PC-9 (cell line): ENCODE measurements around the gene ARL10. TPM values are rescaled to one million over a fixed set of nuclear protein-coding genes. Genes with fewer than 3 reads are reported as not detected.
A peak's percentile ranks its signal among the peaks of the same experiment; 100 is the strongest.

Source experiments
- BruUV-seq: library from RNA; stranded (reverse); fragments of 400-500 nt; replicated peaks from 2 replicates; lab custom pipeline; 2021; lab: Mats Ljungman, UMichigan
- CTCF ChIA-PET: fragments of 300-600 bp; sonication (Branson Sonifier 250); formaldehyde crosslinking; loops from one replicate; lab custom pipeline; 2022; ENCODE audit warnings: antibody characterized with exemption; lab: Charles Lee
- POLR2A ChIA-PET: fragments of 300-600 bp; sonication (Branson Sonifier 250); formaldehyde crosslinking; loops from one replicate; lab custom pipeline; 2022; ENCODE audit warnings: antibody characterized with exemption; ENCODE audit not compliant: unreplicated experiment; lab: Charles Lee
- DNase-seq, 2 experiments: peaks; one replicate each; pipeline versions ENCODE4 v3.0.0 to v3.0.0-alpha.2; 2015 to 2022; ENCODE audit warnings: mixed read lengths in 1 of 2
- H2AFZ ChIP-seq: fragments of 200-600 bp; sonication (generic); 2 replicates; pipeline ENCODE4 v1.8.1; 2017; ENCODE audit warnings: antibody characterized with exemption
- H3F3A ChIP-seq: fragments of 200-600 bp; sonication (generic); 2 replicates; pipeline ENCODE4 v1.8.1; 2017; ENCODE audit warnings: antibody characterized with exemption, mild to moderate bottlenecking, low read depth; ENCODE audit not compliant: insufficient read depth
- H3K27ac ChIP-seq: fragments of 200-600 bp; sonication (generic); 2 replicates; pipeline ENCODE4 v1.6.1; 2016; ENCODE audit warnings: mixed run types
- H3K27me3 ChIP-seq: fragments of 200-600 bp; sonication (generic); 2 replicates; pipeline ENCODE4 v1.6.1; 2016; ENCODE audit warnings: low read depth, mixed run types; ENCODE audit not compliant: insufficient read depth
- H3K36me3 ChIP-seq: fragments of 200-600 bp; sonication (generic); 2 replicates; pipeline ENCODE4 v1.6.1; 2016; ENCODE audit warnings: low read depth, mixed run types
- H3K4me1 ChIP-seq: fragments of 200-600 bp; sonication (generic); replicated peaks from 2 replicates; pipeline ENCODE4 v1.6.1; 2016; ENCODE audit warnings: mixed run types; ENCODE audit not compliant: insufficient read depth
- H3K4me2 ChIP-seq: fragments of 200-600 bp; sonication (generic); 2 replicates; pipeline ENCODE4 v1.6.1; 2017; ENCODE audit warnings: mixed run types
- H3K4me3 ChIP-seq: fragments of 200-600 bp; sonication (generic); 2 replicates; pipeline ENCODE4 v1.6.1; 2016; ENCODE audit warnings: mixed run types
- H3K79me2 ChIP-seq: fragments of 200-600 bp; sonication (generic); 2 replicates; pipeline ENCODE4 v1.6.1; 2017; ENCODE audit warnings: low read depth, mixed run types
- H3K9me2 ChIP-seq: fragments of 200-600 bp; sonication (generic); 2 replicates; pipeline ENCODE4 v1.8.1; 2017; ENCODE audit warnings: mild to moderate bottlenecking; ENCODE audit not compliant: insufficient read depth
- H3K9me3 ChIP-seq: fragments of 200-600 bp; sonication (generic); 2 replicates; pipeline ENCODE4 v1.8.1; 2016; ENCODE audit warnings: low read depth; ENCODE audit not compliant: insufficient read depth
- H4K20me1 ChIP-seq: fragments of 200-600 bp; sonication (generic); 2 replicates; pipeline ENCODE4 v1.8.1; 2017; ENCODE audit not compliant: insufficient read depth
- EZH2 ChIP-seq: fragments of 200-600 bp; sonication (generic); IDR thresholded peaks from 2 replicates; pipeline ENCODE4 v1.8.0; 2017; ENCODE audit warnings: antibody characterized with exemption, low read depth
- intact Hi-C: fragments of 100-400 bp; cut with micrococcal nuclease; formaldehyde crosslinking; loops from one replicate; pipeline ENCODE4 v1.10.0; 2022; ENCODE audit not compliant: unreplicated experiment
- total RNA-seq: library from RNA; stranded (reverse); gene quantifications from 2 replicates; pipeline ENCODE4 v1.2.3, GENCODE V29; 2021
- TF ChIP-seq, protein P1 (sequence below): fragments of 200-600 bp; sonication (generic); conservative IDR thresholded peaks from 2 replicates; pipeline ENCODE4 v1.6.1; 2017; ENCODE audit warnings: mixed run types, antibody characterized with exemption, mild to moderate bottlenecking, moderate library complexity

The ARL10 gene
- total RNA-seq, 1 experiment from 2014 or later, result 0.85 TPM

DNA sequence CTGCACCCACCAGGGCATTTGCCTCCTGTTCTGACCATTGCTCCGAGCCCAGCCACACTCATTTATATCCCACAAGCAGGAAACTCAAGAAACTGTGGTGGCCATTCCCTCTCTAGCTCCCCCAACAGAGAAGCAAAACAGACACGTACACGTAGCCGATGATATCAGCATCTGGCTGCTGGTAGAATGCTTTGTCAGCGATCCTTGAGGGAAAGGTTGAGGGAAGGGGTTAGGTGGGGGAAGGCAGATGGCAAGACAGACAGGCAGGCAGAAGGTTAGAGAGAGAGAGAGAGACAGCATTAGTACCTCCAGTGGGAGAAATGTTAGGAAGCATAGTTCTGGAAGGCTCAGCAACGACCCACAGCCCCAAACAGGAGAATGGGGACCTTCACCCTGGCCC, 31.0 kb downstream of the ARL10 start:
- POLR2A ChIA-PET, result no interaction called here
- CTCF ChIA-PET, result interaction anchor here (0.5 kb wide), 1 partner anchor 10 kb away, joined by 4 read pairs; no protein-coding TSS in a partner anchor
- no peaks in the 10 kb centered on the region for H3K36me3 ChIP-seq
- TF ChIP-seq EZH2, result no peak
- TF ChIP-seq, protein P1, sequence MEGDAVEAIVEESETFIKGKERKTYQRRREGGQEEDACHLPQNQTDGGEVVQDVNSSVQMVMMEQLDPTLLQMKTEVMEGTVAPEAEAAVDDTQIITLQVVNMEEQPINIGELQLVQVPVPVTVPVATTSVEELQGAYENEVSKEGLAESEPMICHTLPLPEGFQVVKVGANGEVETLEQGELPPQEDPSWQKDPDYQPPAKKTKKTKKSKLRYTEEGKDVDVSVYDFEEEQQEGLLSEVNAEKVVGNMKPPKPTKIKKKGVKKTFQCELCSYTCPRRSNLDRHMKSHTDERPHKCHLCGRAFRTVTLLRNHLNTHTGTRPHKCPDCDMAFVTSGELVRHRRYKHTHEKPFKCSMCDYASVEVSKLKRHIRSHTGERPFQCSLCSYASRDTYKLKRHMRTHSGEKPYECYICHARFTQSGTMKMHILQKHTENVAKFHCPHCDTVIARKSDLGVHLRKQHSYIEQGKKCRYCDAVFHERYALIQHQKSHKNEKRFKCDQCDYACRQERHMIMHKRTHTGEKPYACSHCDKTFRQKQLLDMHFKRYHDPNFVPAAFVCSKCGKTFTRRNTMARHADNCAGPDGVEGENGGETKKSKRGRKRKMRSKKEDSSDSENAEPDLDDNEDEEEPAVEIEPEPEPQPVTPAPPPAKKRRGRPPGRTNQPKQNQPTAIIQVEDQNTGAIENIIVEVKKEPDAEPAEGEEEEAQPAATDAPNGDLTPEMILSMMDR, result no peak
- H3K27me3 ChIP-seq, result no peaks in the 10 kb centered on the region
- H3K27ac ChIP-seq, result no peak overlapping the region
- DNase-seq, result peak in 1 of 2 experiments; percentile 22
- H3K9me2 ChIP-seq, result no peaks in the 10 kb centered on the region
- no peak overlapping the region for H2AFZ ChIP-seq
- no TSS peak for BruUV-seq
- 0 out of 2 replicates have a peak, but pooled peaks cover 3% of the 10 kb centered on the region for H4K20me1 ChIP-seq
- H3K9me3 ChIP-seq, result no peaks in the 10 kb centered on the region
- intact Hi-C loops, result no loop called here
- H3K4me3 ChIP-seq, result no peak overlapping the region
- H3F3A ChIP-seq, result peaks cover 16% of the 10 kb centered on the region; the same call in 1 of the 2 replicates
- no peaks in the 10 kb centered on the region for H3K79me2 ChIP-seq
- H3K4me1 ChIP-seq, result no peaks in the 10 kb centered on the region
- H3K4me2 ChIP-seq, result no peak overlapping the region

DNA sequence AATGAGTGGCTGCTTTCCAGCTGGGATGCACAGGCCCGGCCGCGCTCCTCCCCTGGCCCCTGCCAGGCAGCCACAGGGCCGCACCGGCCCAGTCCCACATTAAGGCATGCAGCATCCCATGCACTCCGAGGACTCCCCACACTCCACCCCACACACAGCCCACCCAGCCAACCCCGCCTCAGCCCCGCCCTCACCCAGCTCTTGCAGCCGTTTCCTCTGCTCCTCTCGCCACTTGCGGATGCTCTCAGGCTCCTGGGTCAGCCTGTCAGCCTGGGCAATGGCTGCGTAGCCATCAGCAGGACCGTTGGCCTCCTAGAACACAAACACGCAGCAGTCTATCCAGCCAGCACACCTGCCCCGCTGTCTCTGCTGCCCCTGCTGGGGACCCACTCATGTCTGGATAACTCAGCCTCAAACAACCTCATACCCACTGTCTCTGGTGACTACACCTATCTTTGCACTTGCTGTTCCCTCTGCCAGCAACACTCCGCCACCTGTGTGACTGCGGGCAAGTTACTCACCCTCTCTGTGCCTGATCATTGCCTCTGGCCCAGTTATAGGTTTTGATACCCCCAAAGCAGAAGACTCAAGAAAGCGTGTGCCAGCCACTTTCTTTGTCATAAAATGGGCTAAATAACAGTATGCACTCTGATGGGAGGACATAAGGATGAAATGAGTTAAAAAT, 32.6 kb downstream of the ARL10 start:
- no peaks in the 10 kb centered on the region for H3K79me2 ChIP-seq
- no TSS peak for BruUV-seq
- H3K9me2 ChIP-seq, result no peaks in the 10 kb centered on the region
- ChIA-PET CTCF (no interaction called here), POLR2A (no interaction called here)
- no peak overlapping the region for H3K4me2 ChIP-seq
- H3K27ac ChIP-seq, result no peak overlapping the region
- H4K20me1 ChIP-seq, result peaks cover 3% of the 10 kb centered on the region; the same call in 1 of the 2 replicates
- H3K27me3 ChIP-seq, result no peaks in the 10 kb centered on the region
- H3F3A ChIP-seq, result peaks cover 5% of the 10 kb centered on the region; the same call in 1 of the 2 replicates
- no peaks in the 10 kb centered on the region for H3K9me3 ChIP-seq
- H3K36me3 ChIP-seq, result no peaks in the 10 kb centered on the region
- intact Hi-C loops, result no loop called here
- no peak overlapping the region for H3K4me3 ChIP-seq
- H2AFZ ChIP-seq, result no peak overlapping the region
- DNase-seq, result no peak
- TF ChIP-seq, protein P1, result no peak
- TF ChIP-seq EZH2, result no peak
- H3K4me1 ChIP-seq, result no peaks in the 10 kb centered on the region

DNA sequence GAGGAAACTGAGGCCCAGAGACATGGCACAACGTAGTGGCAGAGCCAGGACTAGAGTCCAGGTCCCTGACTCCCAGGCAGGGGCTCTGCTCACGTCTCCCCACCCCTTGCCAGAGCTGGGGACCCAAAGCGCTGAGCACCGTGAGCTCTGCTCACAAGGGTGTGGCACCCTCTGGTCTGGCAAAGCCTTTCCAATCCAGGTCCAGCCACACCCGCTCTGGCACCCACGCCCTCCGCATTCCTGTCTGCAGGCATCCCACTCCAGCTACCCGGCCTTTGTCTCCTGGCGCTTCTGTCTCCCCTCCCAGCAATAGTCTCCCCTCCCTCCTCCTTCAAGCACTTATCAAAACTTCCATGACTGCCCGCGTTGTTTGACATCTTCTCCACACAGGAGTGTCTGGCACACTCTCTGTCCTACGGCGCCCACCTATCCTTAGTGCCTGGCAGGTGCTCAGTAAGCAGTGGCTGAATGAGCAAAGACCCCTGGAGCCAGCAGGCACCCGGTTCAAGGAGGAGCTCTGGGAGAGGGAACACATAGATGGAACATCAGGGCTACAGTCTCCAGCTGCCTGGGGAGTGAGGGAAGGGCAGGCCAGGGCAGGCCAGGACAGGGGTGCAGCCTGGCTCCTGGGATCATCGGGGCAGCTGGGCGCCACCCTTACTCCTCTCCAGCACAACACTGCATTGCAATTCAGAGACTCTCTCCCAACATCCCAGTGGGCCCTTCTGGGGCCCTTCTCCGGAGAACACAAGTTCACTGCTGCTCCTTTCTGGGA, 35.3 kb downstream of the ARL10 start:
- TF ChIP-seq, protein P1, result no peak
- TF ChIP-seq EZH2, result no peak
- Histone ChIP-seq H3K4me3 (no peak overlapping the region), H3K4me2 (no peak overlapping the region), H3K36me3 (no peaks in the 10 kb centered on the region), H3K27ac (no peak overlapping the region), H3K9me3 (no peaks in the 10 kb centered on the region), H3K9me2 (no peaks in the 10 kb centered on the region), H3F3A (peaks cover 5% of the 10 kb centered on the region; the same call in 1 of the 2 replicates), H3K4me1 (0 out of 2 replicates have a peak, but pooled peaks cover 8% of the 10 kb centered on the region), H3K79me2 (0 out of 2 replicates have a peak, but pooled peaks cover 3% of the 10 kb centered on the region), H2AFZ (no peak overlapping the region), H3K27me3 (no peaks in the 10 kb centered on the region), H4K20me1 (peaks cover 8% of the 10 kb centered on the region; the same call in 1 of the 2 replicates)
- CTCF ChIA-PET, result interaction anchor here (1.1 kb wide), 1 partner anchor 10 kb away, joined by 5 read pairs; no protein-coding TSS in a partner anchor
- POLR2A ChIA-PET, result no interaction called here
- DNase-seq, result peak; percentile 29 to 62
- no TSS peak for BruUV-seq
- intact Hi-C loops, result no loop called here
